Panc1 (cell line): ENCODE results near the gene ZNF214.

Experiments
- CTCF ChIP-seq: fragments of 450-650 bp; IDR thresholded peaks from 2 replicates; pipeline ENCODE4 v1.5.1; 2017; ENCODE audit warnings: mild to moderate bottlenecking
- POLR2AphosphoS5 ChIP-seq: IDR thresholded peaks from 2 replicates; pipeline ENCODE4 v1.6.1; 2012; ENCODE audit warnings: mild to moderate bottlenecking, low read depth, low read length, moderate library complexity
- REST ChIP-seq, 2 experiments: IDR thresholded peaks; 2 replicates each; pipeline ENCODE4 v1.6.1; 2011 to 2012; ENCODE audit warnings: low read depth in 2 of 2, control low read depth in 1 of 2, low read length in 1 of 2, mild to moderate bottlenecking in 1 of 2, moderate library complexity in 1 of 2; ENCODE audit not compliant: insufficient read depth in 1 of 2
- SIN3A ChIP-seq: IDR thresholded peaks from 2 replicates; pipeline ENCODE4 v1.6.1; 2012; ENCODE audit warnings: low read depth, mild to moderate bottlenecking, low read length, moderate library complexity, borderline replicate concordance; ENCODE audit not compliant: insufficient read depth
- TCF7L2 ChIP-seq: IDR thresholded peaks from 2 replicates; pipeline ENCODE4 v1.6.1; 2011; ENCODE audit warnings: mild to moderate bottlenecking, low read depth, low read length, inconsistent platforms

GRCh38 chr11:7019500-7020182 is 505 bp downstream of the ZNF214 start:
- TF ChIP-seq CTCF = no peak
- TF ChIP-seq POLR2AphosphoS5 = no peak
- TF ChIP-seq TCF7L2 = no peak
- no peak for TF ChIP-seq REST (IDR thresholded peaks at IDR 0.05; ENCODE audit: insufficient read depth in 1 of 2, low read depth in 2 of 2, low read length in 1 of 2)
- TF ChIP-seq SIN3A = no peak
